Subcutaneous abdominal adipose tissue (tissue), 5 donors: ENCODE data around the gene VAMP2.

Source experiments
- H3K27ac ChIP-seq: one replicate; pipeline ENCODE4 v1.7.0; 2013; ENCODE audit warnings: low read depth, mild to moderate bottlenecking, inconsistent platforms, low read length, moderate library complexity
- H3K27me3 ChIP-seq, 5 donors: one replicate each; pipeline ENCODE4 v1.7.0; 2013; ENCODE audit warnings: low read length in 5 of 5, inconsistent platforms in 1 of 5; ENCODE audit not compliant: control insufficient read depth in 5 of 5, insufficient read depth in 4 of 5
- H3K36me3 ChIP-seq, 5 donors: one replicate each; pipeline ENCODE4 v1.7.0; 2013; ENCODE audit warnings: low read length in 5 of 5; ENCODE audit not compliant: control insufficient read depth in 5 of 5, insufficient read depth in 5 of 5
- H3K4me1 ChIP-seq, 5 donors: one replicate each; pipeline ENCODE4 v1.7.0; 2013; ENCODE audit warnings: low read length in 5 of 5, mild to moderate bottlenecking in 3 of 5, moderate library complexity in 1 of 5; ENCODE audit not compliant: control insufficient read depth in 5 of 5, insufficient read depth in 5 of 5
- H3K4me3 ChIP-seq, 5 donors: one replicate each; pipeline ENCODE4 v1.7.0; 2013; ENCODE audit warnings: low read length in 5 of 5, low read depth in 1 of 5
- H3K9ac ChIP-seq, 5 donors: one replicate each; pipeline ENCODE4 v1.7.0; 2013; ENCODE audit warnings: low read length in 5 of 5, mild to moderate bottlenecking in 4 of 5, moderate library complexity in 3 of 5
- H3K9me3 ChIP-seq, 5 donors: one replicate each; pipeline ENCODE4 v1.7.0; 2013; ENCODE audit warnings: low read length in 5 of 5; ENCODE audit not compliant: control insufficient read depth in 5 of 5
- donor health status: healthy.
- donor health status: healthy.
- donor health status: healthy.
- donor health status: healthy.
- donor health status: healthy.

Gene VAMP2

GRCh38 chr17:8161289-8162232 is 1.2 kb downstream of the VAMP2 start:
- Histone ChIP-seq H3K27ac (peak overlapping the region; percentile 93), H3K27me3 (peaks cover 0 to 2% (median 0%) of the 10 kb centered on the region in 5 donors), H3K4me1 (peaks cover 16 to 58% (median 51%) of the 10 kb centered on the region in 5 donors), H3K36me3 (peaks cover 2 to 29% (median 25%) of the 10 kb centered on the region in 5 donors), H3K9me3 (peaks cover 0 to under 1% (median 0%) of the 10 kb centered on the region in 5 donors), H3K9ac (peak overlapping the region; percentile 77 to 99 (median 86)), H3K4me3 (peak overlapping the region; percentile 84 to 97 (median 92))

- Histone ChIP-seq H3K36me3 (peaks cover 2 to 29% (median 25%) of the 10 kb centered on the region in 5 donors), H3K4me3 (peak overlapping the region in 2 of 5 donors; percentile 3 to 8), H3K27ac (peak overlapping the region; percentile 93), H3K4me1 (peaks cover 22 to 61% (median 51%) of the 10 kb centered on the region in 5 donors), H3K27me3 (peaks cover 0 to 5% (median 0%) of the 10 kb centered on the region in 5 donors), H3K9ac (peak overlapping the region in 4 of 5 donors; percentile 5 to 99 (median 68)), H3K9me3 (peaks cover 0 to 2% (median 0%) of the 10 kb centered on the region in 5 donors)
Observed at GRCh38 chr17:8160741-8161221, 2.0 kb downstream of the VAMP2 start.

GRCh38 chr17:8160224-8160577 is 2.5 kb downstream of the VAMP2 start:
- peaks cover 22 to 67% (median 56%) of the 10 kb centered on the region in 5 donors for H3K4me1 ChIP-seq
- H3K9ac ChIP-seq = no peak overlapping the region
- peaks cover 0 to 5% (median 0%) of the 10 kb centered on the region in 5 donors for H3K27me3 ChIP-seq
- peaks cover 2 to 29% (median 25%) of the 10 kb centered on the region in 5 donors for H3K36me3 ChIP-seq
- peaks cover 0 to 2% (median 0%) of the 10 kb centered on the region in 5 donors for H3K9me3 ChIP-seq
- peak overlapping the region; percentile 93 for H3K27ac ChIP-seq
- no peak overlapping the region for H3K4me3 ChIP-seq

DNA sequence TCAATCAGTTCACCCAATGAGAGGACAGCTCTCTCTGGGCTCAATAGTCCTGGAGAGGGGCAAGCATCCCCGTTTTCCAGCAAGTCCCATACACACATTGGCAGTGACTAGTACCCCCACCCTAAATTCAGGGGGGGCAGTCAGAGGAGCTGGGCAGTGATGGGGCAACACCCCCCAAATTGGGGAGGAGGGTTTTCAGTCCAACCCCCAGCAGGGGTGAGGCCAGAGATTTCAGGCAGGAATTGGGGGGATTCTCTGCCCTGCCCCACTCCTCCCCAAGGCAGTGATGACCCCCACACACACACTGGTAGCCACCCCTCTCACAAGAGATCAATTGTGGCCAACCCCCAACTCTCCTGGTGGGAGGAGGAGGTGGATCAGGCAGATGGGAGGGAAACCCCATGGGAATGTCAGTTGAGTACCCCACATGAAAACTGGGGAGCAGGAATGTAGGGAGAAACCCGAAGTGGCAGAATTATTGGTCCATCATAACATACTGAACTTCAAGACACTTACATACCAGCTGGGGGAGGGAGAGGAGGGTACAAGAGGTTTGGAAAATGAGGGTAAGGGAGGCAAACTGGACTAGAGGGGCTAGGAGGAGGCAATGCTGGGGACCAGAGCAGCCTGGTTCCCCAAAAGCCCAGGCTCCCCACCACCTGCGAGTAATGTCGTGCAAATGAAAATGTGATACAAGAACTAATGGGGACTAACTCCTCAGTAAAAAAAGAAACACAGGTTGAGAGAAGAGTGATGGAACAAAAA is 3.1 kb downstream of the VAMP2 start:
- H3K9ac ChIP-seq = peak overlapping the region in 1 of 5 donors; percentile 13
- H3K4me1 ChIP-seq = peaks cover 21 to 68% (median 59%) of the 10 kb centered on the region in 5 donors
- no peak overlapping the region for H3K4me3 ChIP-seq
- H3K9me3 ChIP-seq = peaks cover 0 to 2% (median 0%) of the 10 kb centered on the region in 5 donors
- H3K27ac ChIP-seq = peak overlapping the region; percentile 93
- peaks cover 0 to 5% (median 0%) of the 10 kb centered on the region in 5 donors for H3K27me3 ChIP-seq
- peaks cover 2 to 29% (median 25%) of the 10 kb centered on the region in 5 donors for H3K36me3 ChIP-seq

DNA sequence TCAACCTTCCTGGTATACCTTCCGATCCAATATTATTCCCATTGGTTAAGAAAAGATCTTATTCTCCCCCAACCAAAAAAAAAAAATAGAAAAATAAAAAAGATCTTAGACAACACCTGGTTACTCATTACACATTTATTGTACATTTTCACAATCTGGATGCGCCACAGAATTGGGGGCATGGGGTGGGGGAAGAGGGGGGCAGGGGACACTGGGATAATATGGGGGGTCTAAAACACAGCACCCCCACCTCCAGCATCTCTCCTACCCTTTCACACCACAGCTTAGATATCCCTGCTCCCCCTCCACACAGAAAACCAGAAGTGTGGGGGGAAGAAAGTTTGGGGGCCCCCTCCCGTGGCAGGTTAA is 3.7 kb downstream of the VAMP2 start:
- no peak overlapping the region for H3K27ac ChIP-seq
- no peak overlapping the region for H3K9ac ChIP-seq
- peaks cover 17 to 67% (median 57%) of the 10 kb centered on the region in 5 donors for H3K4me1 ChIP-seq
- no peak overlapping the region for H3K4me3 ChIP-seq
- peaks cover 0 to 5% (median 0%) of the 10 kb centered on the region in 5 donors for H3K27me3 ChIP-seq
- H3K9me3 ChIP-seq = peaks cover 0 to 2% (median 0%) of the 10 kb centered on the region in 5 donors
- H3K36me3 ChIP-seq = peaks cover 2 to 29% (median 25%) of the 10 kb centered on the region in 5 donors

DNA sequence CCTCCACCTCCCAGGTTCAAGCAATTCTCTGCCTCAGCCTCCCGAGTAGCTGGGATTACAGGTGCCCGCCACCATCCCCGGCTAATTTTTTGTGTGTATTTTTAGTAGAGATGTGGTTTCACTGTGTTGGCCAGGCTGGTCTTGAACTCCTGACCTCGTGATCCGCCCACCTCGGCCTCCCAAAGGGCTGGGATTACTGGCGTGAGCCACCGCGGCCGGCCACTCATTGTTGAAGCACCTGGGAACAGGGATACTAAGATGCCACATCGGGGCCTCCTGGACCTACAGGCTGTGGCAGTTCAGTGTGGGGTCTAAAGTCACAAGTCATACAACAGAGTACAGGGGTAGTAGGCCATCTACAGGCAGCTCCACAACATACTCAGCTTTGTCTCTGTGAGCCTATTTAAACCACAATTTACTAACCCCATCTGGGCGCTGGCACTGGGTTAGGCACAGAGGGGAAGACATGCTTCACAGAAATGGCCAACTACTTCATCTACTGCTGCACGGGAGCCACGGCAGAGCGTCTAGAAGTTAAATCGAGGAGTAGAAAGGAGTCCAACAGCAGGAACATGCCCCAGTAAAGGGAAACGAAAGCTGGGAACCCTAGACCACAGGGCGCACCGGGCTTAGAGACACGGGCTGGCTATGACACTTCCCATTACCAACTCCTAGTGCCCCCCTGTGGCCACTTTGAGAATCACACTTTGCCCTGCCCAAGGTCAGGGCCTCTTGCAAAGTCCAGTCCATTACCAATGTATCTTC is 4.3 kb downstream of the VAMP2 start:
- Histone ChIP-seq H3K4me1 (peaks cover 18 to 67% (median 57%) of the 10 kb centered on the region in 5 donors), H3K9me3 (peaks cover 0 to 2% (median 0%) of the 10 kb centered on the region in 5 donors), H3K4me3 (peak overlapping the region in 3 of 5 donors; percentile 22 to 44 (median 44)), H3K27ac (peak overlapping the region; percentile 90), H3K36me3 (peaks cover 2 to 29% (median 25%) of the 10 kb centered on the region in 5 donors), H3K27me3 (peaks cover 0 to 5% (median 0%) of the 10 kb centered on the region in 5 donors), H3K9ac (peak overlapping the region in 2 of 5 donors; percentile 3 to 68)

- peak overlapping the region; percentile 88 to 99 (median 95) for H3K9ac ChIP-seq
- H3K4me1 ChIP-seq = peaks cover 23 to 72% (median 58%) of the 10 kb centered on the region in 5 donors
- H3K9me3 ChIP-seq = peaks cover 0 to 2% (median 0%) of the 10 kb centered on the region in 5 donors
- H3K36me3 ChIP-seq = peaks cover 2 to 28% (median 23%) of the 10 kb centered on the region in 5 donors
- H3K27ac ChIP-seq = peak overlapping the region; percentile 99
- H3K27me3 ChIP-seq = peaks cover 0 to 5% (median 0%) of the 10 kb centered on the region in 5 donors
- peak overlapping the region; percentile 97 to 100 (median 100) for H3K4me3 ChIP-seq
Observed at GRCh38 chr17:8156246-8156992, 6.3 kb downstream of the VAMP2 start.

- peaks cover 0 to 5% (median 0%) of the 10 kb centered on the region in 5 donors for H3K27me3 ChIP-seq
- peaks cover 23 to 72% (median 58%) of the 10 kb centered on the region in 5 donors for H3K4me1 ChIP-seq
- H3K9me3 ChIP-seq = peaks cover 0 to 2% (median 0%) of the 10 kb centered on the region in 5 donors
- peaks cover 2 to 23% (median 18%) of the 10 kb centered on the region in 5 donors for H3K36me3 ChIP-seq
- peak overlapping the region; percentile 97 to 100 (median 100) for H3K4me3 ChIP-seq
- H3K27ac ChIP-seq = peak overlapping the region; percentile 97
- peak overlapping the region; percentile 88 to 99 (median 95) for H3K9ac ChIP-seq
Observed at GRCh38 chr17:8155996-8156245, 6.8 kb downstream of the VAMP2 start.
